GM12801 (cell line): ENCODE results near the gene PTF1A.

Experiments used
- TF ChIP-seq, protein P1 (sequence below): IDR thresholded peaks from one replicate; pipeline ENCODE4 v1.5.1; 2011; ENCODE audit warnings: control low read depth; ENCODE audit not compliant: insufficient read length; ENCODE audit errors: extremely low read depth

PTF1A gene, protein sequence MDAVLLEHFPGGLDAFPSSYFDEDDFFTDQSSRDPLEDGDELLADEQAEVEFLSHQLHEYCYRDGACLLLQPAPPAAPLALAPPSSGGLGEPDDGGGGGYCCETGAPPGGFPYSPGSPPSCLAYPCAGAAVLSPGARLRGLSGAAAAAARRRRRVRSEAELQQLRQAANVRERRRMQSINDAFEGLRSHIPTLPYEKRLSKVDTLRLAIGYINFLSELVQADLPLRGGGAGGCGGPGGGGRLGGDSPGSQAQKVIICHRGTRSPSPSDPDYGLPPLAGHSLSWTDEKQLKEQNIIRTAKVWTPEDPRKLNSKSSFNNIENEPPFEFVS

DNA sequence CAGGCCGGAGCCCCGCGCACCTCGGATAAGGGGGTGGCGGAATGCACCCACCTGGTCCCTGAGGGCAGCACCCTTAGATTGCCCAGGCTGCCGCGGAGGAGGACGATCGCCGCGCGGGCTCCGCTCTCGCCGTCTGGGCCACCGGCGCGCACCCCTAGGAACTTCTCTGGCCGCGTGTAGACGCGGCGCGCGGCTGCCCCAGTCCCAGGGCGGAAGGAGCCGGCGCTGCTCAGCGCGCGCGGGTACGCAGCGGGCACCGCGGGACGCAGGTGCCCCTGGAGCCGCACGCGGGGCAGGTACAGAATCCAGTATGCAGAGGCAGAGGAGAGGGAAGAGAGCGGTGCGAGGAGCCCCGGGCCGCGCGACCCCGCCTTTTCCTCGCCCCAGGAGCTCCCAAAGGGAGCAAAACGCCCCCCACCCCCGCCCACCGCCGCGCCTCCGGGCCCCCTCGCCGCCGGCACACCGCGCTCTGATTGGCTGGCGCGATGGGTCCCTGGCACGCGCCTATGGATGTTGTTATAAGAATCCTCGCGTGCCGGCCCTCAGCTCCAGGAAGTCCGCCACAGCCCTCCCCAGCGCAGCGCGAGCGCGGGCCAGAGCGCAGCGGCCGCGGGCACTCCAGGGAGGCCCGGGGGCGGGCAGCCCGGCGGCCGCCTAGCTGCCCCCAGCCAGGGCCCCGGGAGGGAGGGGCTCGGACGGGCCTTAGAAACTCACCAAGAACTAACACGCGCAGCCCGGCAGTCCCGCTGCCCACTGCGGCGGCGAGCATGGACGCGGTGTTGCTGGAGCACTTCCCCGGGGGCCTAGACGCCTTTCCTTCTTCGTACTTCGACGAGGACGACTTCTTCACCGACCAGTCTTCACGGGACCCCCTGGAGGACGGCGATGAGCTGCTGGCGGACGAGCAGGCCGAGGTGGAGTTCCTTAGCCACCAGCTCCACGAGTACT lies at the start of gene PTF1A:
TSS of gene PTF1A (plus strand) at position 549 of the 948 bp plus-strand sequence. CDS start at position 768, 219 bp downstream.
- TF ChIP-seq, protein P1, sequence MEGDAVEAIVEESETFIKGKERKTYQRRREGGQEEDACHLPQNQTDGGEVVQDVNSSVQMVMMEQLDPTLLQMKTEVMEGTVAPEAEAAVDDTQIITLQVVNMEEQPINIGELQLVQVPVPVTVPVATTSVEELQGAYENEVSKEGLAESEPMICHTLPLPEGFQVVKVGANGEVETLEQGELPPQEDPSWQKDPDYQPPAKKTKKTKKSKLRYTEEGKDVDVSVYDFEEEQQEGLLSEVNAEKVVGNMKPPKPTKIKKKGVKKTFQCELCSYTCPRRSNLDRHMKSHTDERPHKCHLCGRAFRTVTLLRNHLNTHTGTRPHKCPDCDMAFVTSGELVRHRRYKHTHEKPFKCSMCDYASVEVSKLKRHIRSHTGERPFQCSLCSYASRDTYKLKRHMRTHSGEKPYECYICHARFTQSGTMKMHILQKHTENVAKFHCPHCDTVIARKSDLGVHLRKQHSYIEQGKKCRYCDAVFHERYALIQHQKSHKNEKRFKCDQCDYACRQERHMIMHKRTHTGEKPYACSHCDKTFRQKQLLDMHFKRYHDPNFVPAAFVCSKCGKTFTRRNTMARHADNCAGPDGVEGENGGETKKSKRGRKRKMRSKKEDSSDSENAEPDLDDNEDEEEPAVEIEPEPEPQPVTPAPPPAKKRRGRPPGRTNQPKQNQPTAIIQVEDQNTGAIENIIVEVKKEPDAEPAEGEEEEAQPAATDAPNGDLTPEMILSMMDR, result no peak

DNA sequence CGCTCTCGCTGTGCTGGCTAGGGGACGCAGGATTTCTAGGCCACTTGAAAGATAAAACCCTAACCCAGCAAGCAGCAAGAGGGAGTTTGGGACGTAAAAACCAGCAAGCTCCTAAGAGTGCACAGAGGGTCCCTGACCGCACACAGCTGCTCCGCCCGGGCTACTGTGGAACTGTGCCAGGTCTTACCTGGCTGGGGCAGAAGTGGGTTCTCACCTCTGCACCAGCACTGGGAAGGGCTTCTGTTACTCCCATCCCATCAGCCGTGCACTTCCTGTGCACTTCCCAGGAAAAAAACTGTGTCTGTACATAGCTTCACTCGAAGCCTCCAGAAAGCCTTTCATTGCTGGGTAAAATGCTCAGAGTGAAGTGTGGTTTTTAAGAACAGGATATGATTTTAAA lies 45.9 kb upstream of the PTF1A start:
- TF ChIP-seq, protein P1, result no peak

DNA sequence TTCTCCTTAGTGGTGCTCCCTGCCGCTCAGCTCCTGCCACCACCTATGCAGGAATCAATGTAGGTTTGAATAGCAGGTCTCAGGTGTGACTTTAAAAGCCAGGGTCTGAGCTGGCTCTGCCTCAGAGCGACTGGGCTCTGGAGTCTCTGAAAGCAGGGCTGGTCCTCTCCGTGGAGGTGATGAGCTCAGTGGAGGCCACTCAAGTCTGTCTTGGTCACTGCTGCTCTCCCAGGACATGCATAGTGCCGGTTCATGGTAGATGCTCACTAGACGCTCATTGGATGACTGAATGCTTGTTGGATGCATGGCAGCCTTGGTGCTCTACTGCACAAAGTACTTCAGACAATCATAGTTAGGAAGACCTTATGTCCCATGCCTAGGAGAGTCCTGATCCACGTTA lies 45.1 kb upstream of the PTF1A start:
- TF ChIP-seq, protein P1, result no peak

DNA sequence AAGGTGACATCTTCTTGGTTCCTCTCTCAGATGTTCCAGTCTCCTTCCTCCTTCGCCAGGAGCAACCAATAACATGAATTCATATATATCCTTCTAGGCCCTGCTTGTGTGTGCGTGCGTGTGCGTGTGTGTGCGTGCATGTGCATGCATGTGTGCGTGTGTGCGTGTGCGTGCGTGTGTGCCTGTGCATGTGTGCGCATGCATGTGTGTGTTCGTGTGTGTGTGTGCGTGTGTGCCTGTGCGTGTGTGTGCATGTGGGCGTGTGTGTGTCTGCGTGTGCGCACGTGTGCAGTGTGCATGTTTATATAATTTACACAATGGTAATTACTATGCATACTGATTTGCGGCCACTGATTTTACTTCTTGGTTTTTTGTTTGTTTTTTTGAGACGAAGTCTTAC lies 43.9 kb upstream of the PTF1A start:
- TF ChIP-seq, protein P1, result no peak

DNA sequence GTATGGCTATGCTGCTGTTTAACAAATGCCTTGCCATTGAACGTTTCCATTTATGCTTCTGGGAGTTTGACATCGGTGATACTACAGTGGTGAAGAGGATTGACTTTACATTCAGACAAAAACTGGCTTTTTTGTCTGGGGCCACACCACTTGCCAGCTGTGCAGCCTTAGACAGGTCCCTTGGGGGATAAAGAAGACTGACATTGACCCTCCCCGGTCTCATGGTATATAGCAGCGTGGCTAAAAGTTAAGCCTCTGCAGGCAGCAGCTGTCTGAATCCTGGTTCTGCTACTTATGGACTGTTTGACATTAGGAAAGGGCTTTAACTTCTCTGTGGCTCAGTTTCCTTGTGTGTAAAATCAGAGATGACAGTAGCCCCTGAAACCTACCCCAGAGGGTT lies 42.0 kb upstream of the PTF1A start:
- TF ChIP-seq, protein P1, result no peak

DNA sequence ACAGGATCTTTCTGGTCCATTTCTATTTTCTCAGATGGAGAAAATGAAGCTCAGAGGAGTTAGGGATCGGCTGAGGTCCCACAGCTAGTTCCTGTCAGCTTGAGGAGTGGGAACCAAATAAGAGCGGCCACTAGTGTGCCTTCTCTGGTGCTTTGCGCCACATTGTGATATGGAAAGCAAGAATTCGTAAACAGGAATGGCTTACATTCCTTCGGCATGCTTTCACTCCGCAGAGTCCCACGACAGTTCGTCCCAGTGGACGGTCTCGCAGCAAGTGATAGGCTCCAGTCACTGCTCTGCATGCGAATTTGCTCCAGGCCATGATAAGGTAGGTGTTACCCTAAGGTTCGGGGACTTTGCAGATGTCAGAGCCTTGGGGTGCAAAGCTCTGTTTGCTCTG lies 41.5 kb upstream of the PTF1A start:
- TF ChIP-seq, protein P1, result no peak

DNA sequence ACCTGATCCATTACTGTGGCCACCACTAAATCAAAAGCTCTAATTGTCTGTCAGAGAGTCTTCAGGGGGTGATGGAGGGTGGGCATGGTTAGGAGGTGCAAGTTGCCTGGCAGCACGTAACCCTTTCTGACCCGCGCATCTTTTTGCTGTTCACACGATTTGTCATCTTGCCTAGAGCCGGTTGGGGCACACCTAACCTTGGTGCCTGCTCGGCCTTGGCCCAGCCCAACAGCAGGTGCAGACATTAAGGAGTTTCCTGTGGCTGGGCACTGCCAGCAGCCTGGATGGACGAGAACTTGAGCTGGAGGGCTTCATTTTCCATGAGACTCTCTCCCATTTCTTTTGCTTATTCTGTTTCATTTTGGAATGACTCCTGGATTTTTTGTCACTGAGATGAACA lies 41.0 kb upstream of the PTF1A start:
- TF ChIP-seq, protein P1, result no peak
